GM19395 (cell line): Measurements from ENCODE around the gene AMZ1.

ENCODE experiments used
- ATAC-seq: cut with Tn5 transposase; IDR thresholded peaks from one replicate; pipeline ENCODE4 v1.9.1; 2021; ENCODE audit warnings: mild to moderate bottlenecking, moderate library complexity; ENCODE audit not compliant: unreplicated experiment

AMZ1 gene

DNA sequence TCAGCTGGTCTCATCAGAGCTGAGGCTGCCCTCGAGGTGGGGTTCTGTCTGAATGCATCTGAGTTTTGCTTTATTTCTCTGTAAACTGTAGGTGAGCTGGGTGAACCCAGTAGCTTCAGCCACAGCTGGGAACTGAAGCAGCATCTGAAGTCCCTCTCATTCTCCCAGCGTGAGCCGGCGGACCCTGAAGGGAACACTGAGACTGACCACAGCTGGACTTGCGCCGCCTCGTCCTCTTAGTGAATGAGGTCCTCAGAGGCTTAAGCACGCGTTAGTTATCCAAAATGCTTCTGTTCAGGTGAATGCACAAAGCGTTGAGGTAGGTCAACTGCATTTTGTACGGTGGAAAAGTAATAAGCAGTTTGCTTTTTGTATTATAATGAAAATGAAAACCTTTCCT is 76.6 kb downstream of the AMZ1 start:
- ATAC-seq = no peak
